ENCODE measurements around the gene GH1. TPM values are rescaled to one million over a fixed set of nuclear protein-coding genes. Genes with fewer than 3 reads are reported as not detected.

The GH1 gene
- total RNA-seq, 1 experiment from 2014 or later = not detected

DNA sequence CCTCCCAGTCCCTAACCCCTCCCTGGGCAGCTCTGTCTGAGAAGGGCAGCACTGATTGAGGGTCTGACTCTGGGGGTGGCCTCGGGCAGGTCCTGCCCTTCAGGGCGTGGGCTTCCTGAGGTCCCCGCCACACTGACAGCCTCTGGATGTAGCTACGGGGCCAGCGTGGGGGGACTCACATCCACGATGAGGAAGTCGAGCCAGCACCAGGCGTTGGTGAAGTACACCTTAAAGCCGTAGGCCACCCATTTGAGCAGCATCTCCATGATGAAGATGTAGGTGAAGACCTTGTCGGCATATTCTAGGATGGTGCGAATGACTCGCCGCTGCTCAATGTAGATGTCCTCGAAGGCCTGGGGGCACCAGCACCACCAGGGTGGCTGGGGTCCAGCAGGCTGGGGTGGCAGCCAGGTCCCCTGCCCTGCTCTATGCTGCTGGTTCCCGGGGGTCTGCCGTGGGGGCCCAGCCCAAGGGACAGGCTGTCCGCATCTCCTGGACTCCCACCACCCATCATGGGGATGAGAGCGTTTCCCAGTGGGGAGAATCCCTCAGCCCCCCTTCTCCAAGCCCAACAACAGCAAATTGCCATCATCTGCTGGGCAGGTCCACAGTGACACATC lies 29.2 kb upstream of the GH1 start:
- Mint-ChIP-seq H3K4me3 (ENCODE audit: unreplicated experiment) (no peak overlapping the region), H3K27me3 (ENCODE audit: insufficient read depth, unreplicated experiment) (no peaks in the 10 kb centered on the region), H3K36me3 (ENCODE audit: insufficient read depth, unreplicated experiment) (no peaks in the 10 kb centered on the region), H3K27ac (ENCODE audit: low read depth, unreplicated experiment) (no peak overlapping the region), H3K4me1 (ENCODE audit: insufficient read depth, unreplicated experiment) (no peaks in the 10 kb centered on the region), H3K9me3 (ENCODE audit: unreplicated experiment) (no peaks in the 10 kb centered on the region)
- CTCF ChIA-PET = interaction anchor here (0.7 to 1.2 kb wide), 3 partner anchors 10 to 77 kb away, joined by 3 to 4 read pairs (median 3); no protein-coding TSS in a partner anchor
- intact Hi-C loops (cut with micrococcal nuclease) = loop anchor here (5.0 kb wide), 1 partner anchor 36 kb away; the partner anchor contains the start of gene CSHL1
- TF ChIP-seq, protein P1, sequence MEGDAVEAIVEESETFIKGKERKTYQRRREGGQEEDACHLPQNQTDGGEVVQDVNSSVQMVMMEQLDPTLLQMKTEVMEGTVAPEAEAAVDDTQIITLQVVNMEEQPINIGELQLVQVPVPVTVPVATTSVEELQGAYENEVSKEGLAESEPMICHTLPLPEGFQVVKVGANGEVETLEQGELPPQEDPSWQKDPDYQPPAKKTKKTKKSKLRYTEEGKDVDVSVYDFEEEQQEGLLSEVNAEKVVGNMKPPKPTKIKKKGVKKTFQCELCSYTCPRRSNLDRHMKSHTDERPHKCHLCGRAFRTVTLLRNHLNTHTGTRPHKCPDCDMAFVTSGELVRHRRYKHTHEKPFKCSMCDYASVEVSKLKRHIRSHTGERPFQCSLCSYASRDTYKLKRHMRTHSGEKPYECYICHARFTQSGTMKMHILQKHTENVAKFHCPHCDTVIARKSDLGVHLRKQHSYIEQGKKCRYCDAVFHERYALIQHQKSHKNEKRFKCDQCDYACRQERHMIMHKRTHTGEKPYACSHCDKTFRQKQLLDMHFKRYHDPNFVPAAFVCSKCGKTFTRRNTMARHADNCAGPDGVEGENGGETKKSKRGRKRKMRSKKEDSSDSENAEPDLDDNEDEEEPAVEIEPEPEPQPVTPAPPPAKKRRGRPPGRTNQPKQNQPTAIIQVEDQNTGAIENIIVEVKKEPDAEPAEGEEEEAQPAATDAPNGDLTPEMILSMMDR (IDR thresholded peaks at IDR 0.05; ENCODE audit: unreplicated experiment) = no peak
- no TSS peak for BruUV-seq (replicated peaks)
- POLR2A ChIA-PET = no interaction called here
- no peak for DNase-seq (ENCODE audit: unreplicated experiment)

DNA sequence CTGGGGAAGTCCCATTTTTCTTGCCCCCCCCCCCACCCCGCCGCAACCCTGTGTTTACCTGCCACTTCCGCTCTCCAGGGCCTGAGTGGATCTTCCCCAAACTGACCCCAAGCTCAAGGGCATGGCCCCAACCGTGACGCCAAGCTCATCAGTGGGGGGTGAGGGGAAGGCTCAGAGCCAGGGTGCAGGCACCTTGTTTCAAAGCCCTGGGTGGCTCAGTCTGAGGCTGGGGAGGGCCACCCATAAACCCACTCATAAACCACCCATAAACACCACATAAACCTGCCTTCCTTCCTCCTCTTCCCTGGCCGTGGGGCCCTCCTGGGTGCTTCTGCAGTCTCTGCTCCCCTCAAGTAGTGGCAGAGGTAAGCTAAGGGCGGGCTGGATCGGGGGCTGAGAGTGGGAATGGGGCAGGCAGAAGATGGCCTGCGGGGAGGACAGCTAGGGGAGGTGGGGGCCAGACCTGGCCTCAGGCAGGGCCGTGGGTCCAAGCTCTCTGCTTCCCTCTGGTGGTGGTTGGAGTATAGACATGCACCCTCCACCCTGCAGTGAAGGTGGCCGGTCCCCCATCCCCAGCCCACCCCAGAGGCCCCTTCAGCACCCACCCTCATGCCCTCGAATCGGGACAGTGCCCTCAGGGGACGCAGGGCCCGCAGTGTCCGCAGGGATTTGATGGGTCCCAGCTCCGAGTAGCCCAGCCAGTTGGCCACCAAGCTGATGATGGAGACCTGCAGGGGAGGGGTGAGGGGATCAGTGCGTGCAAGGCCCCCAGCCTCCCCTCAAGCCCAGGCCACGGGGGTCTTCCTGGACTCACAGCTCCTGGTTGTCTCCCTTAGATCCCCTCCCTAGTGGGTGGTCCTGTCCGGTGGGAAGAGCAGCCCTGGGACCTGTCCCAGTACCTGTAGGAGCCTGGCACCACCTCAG lies 28.1 kb upstream of the GH1 start:
- POLR2A ChIA-PET = no interaction called here
- intact Hi-C loops (cut with micrococcal nuclease) = loop anchor here (5.0 kb wide), 1 partner anchor 34 kb away; the partner anchor contains the start of gene CSHL1

DNA sequence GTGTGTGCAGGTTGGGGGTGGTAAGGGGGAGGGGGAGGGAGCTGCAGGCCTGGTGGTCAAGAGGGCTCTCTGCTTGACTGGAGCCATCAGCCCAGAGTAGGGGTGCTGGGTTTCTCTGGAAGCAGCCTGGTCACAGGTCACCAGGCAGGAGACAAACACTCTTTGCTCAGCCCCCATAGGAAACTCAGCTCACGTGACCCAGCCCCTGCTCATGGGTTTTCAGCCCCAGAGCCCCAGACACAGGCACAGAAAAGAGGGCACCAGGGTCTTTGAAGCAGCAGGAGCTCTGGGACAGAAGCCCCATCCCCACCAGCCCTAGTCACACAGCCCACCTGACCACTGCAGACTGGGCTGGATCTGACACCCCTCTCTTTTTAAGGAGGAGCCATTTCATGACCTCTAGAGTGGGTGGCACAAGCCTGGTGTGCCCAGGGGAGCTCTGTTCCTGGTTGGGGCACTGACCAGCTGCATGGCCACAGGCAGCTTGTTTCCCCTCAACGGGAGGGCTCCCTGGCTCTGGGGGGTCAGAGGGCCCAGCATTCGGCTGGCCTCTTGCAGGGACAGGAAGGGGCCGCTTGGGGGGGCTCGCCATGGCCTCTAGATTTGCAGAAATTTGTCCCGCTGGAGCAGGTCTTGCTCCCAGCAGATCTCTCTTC lies 27.3 kb upstream of the GH1 start:
- Mint-ChIP-seq H3K9me3 (ENCODE audit: unreplicated experiment) (no peaks in the 10 kb centered on the region), H3K27ac (ENCODE audit: low read depth, unreplicated experiment) (no peak overlapping the region), H3K36me3 (ENCODE audit: insufficient read depth, unreplicated experiment) (no peaks in the 10 kb centered on the region), H3K27me3 (ENCODE audit: insufficient read depth, unreplicated experiment) (no peaks in the 10 kb centered on the region), H3K4me1 (ENCODE audit: insufficient read depth, unreplicated experiment) (no peaks in the 10 kb centered on the region), H3K4me3 (ENCODE audit: unreplicated experiment) (no peak overlapping the region)
- intact Hi-C loops (cut with micrococcal nuclease) = loop anchor here (5.0 kb wide), 1 partner anchor 34 kb away; the partner anchor contains the start of gene CSHL1
- TF ChIP-seq, protein P1 (IDR thresholded peaks at IDR 0.05; ENCODE audit: unreplicated experiment) = no peak
- no peak for DNase-seq (ENCODE audit: unreplicated experiment)
- ChIA-PET POLR2A (no interaction called here), CTCF (interaction anchor here (0.6 to 2.1 kb wide), 21 partner anchors 10 to 1135 kb away, joined by 3 to 16 read pairs (median 3); partner anchors contain the start of genes CSHL1 and GH1)
- BruUV-seq (replicated peaks) = no TSS peak

More for the DNA sequence above, 28.1 kb upstream of the GH1 start:
- no TSS peak for BruUV-seq (replicated peaks)
- H3K9me3 Mint-ChIP-seq (ENCODE audit: unreplicated experiment) = no peaks in the 10 kb centered on the region
- no peaks in the 10 kb centered on the region for H3K36me3 Mint-ChIP-seq (ENCODE audit: insufficient read depth, unreplicated experiment)
- TF ChIP-seq, protein P1 (IDR thresholded peaks at IDR 0.05; ENCODE audit: unreplicated experiment) = peak; percentile 82
- H3K27ac Mint-ChIP-seq (ENCODE audit: low read depth, unreplicated experiment) = no peak overlapping the region
- peak; percentile 35 for DNase-seq (ENCODE audit: unreplicated experiment)
- no peak overlapping the region for H3K4me3 Mint-ChIP-seq (ENCODE audit: unreplicated experiment)
- CTCF ChIA-PET = interaction anchor here (0.6 to 2.1 kb wide), 27 partner anchors 11 to 1134 kb away, joined by 3 to 16 read pairs (median 3); partner anchors contain the start of genes CSHL1, GH1 and GH2
- H3K27me3 Mint-ChIP-seq (ENCODE audit: insufficient read depth, unreplicated experiment) = no peaks in the 10 kb centered on the region
- H3K4me1 Mint-ChIP-seq (ENCODE audit: insufficient read depth, unreplicated experiment) = no peaks in the 10 kb centered on the region

Data from MCF 10A (cell line).